HL-60/S4 treated with retinoic acid at 250 ng/mL for 4 days and 3 days (cell line): ENCODE data around the gene ADIPOR2.
"Not testable (repeated sequence)": the region's sequence is repeated elsewhere in the genome, so short reads cannot be mapped to it uniquely, and the experiment has no call there.

Experiments used
- in situ Hi-C: fragments of 300-500 bp; cut with MboI; formaldehyde crosslinking; loops from 2 replicates; pipeline ENCODE4 v1.7.0; 2022; ENCODE audit warnings: low sequenced_read_pairs

Gene ADIPOR2

DNA sequence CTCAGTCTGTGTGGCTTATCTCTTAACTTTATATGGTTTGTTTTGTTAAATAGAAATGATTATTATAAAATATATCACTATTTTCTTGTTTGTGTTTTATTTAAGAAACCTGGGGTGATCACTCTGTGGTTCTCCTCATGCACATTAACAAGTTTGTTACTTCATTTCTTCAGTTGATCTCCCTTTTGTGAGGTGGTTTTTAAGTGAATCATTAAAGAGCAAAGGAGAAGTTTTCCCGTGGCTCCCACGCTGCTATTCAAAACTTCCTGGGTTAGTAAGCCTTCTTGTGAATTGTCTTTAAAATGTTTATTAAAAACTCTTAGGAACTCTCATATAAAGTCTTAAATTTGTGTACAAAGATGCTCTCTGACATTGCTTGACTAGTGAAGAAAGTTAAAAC, 11.8 kb downstream of the ADIPOR2 start:
- in situ Hi-C loops, result no loop called here

DNA sequence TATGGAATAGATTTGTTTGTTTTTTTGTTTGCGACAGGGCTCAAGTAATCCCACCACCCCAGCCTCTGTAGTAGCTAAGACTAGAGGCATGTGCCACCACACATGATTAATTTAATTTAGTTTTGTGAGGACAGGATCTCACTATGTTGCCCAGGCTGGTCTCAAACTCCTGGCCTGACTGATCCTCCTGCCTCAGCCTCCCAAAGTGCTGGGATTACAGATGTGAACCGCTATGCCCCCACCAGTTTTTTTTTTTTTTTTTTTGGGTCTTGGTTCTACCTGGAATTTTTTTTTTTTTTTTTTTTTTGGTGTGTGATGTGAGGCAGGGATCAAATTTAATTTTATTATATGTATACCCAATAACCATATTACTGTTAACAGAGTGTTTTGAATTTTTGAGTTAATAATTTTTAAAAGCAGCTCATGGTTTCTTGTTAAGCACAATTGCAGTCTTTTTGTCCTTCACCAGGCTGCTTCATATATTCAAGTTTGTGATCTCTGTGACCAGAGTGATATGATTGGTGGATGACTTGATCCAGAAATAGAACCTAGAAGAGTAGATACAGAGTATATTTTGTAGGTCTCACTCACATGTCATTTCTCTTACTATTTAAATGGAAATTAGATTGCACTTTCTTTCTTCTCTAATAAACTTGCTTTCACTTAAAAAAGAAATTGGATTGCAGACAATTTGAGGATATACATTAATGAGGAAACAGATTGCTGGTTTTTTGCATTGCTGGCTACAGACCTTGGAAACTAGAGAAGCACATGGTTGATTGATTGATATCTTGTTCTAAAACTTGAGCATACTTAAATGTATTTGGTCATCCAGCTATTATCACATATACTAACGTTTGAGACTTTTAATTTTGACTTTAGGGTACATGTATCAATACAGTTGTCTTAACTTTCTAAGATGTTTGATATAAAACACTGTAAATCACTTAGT, 13.2 kb downstream of the ADIPOR2 start:
- in situ Hi-C loops, result no loop called here

DNA sequence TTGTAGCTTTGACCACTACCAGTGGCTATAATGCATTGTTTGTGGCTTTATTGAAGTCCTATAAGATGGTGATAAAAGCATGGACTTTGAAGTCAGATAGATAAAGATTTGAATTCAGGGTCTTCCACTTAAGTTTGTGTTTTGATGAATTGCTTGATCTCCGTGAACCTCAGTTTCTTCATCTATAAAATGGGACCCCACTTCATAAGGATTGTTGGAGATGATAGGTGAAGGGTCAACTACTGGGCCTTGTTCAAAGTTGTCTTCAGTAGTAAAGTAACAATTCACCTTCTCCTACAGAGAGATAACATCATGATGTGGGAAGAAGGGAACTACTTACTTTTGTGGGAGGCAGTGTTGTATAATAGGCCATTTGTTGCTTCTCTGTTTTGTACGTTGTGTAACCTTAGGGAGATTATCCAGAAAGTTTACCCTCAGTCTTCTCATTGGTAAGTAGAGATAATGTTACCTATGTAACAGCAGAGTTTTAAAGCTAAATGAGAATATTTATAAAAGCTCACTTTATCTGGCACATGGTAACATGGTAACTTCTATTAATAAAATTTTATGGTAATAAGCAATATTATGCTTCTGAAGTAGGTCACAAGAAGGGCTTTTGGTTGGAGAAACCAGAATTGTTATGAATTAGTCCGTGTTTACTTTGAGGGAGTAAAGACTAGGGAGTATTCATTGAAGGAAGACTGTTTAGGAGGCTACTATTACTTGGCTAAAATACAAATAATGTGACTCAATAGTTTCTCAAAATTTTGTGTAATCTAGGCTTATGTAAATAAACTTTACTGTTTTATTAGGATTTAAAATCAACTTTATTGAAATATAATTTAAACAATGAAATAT, 15.1 kb downstream of the ADIPOR2 start:
- in situ Hi-C loops, result no loop called here

DNA sequence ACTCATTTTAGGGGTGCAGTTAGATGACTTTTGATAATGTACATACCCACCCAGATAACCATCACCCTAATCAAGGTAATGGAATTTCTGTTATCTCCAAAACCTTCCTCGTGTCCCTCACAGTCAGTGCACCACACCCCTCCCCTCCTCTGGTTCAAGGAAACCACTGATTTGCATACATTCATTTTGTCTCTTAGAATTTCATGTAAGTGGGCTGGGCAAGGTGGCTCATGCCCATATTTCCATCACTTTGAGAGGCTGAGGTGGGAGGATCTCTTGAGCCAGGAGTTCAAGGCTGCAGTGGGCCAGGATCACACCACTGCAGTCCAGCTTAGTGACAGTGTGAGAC, 15.7 kb downstream of the ADIPOR2 start:
- in situ Hi-C loops, result no loop called here

DNA sequence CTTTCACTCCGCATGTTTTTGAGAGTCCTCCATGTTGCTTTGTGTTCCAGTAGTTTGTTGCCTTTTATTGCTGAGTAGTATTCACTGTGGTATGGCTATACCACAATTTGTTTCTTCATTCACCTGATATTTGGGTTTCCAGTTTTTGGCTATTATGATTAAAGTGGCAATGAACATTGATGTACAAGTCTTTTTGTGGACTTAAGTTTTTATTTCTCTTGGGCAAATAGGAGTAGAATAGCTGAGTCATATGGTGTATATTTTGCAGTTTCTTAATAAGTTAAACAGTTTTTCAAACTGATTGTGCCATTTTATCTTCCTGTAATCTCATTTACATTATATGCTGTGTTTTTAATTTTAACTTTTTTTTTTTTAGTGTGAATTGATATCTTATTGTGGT, 16.2 kb downstream of the ADIPOR2 start:
- in situ Hi-C loops, result no loop called here

DNA sequence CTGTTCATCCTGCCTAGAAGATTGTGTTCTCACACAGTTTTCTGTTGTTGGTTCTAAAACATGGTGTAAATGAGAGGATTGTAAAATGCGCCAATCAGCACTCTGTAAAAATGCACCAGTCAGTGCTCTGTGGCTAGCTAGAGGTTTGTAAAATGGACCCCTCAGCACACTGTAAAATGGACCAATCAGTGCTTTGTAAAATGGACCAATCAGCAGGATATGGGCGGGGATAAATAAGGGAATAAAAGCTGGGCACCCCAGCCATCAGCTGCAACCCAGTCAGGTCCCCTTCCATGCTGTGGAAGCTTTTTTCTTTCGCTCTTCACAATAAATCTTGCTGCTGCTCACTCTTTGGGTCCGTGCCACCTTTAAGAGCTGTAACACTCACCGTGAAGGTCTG, 19.1 kb downstream of the ADIPOR2 start:
- in situ Hi-C loops, result not testable (repeated sequence)

DNA sequence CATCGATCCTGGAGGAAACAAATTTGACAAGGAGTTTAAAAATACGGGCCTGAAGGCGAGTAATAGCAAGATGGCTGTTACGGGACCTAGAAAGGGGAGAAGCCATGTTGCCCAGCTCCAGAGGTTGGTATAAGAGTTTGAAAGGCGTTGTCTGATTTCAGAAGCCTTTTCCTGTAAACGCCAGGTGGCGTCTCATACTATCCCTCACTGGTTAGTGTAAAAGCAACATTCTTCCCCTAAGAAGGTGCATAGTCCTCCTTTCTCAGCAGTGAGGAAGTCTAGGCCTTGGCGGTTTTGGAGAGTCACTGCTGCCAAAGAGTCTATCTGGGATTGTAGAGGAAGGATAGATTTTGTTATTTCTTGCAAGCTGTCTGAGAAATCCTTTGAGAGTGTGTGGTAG, 20.0 kb downstream of the ADIPOR2 start:
- in situ Hi-C loops, result not testable (repeated sequence)

DNA sequence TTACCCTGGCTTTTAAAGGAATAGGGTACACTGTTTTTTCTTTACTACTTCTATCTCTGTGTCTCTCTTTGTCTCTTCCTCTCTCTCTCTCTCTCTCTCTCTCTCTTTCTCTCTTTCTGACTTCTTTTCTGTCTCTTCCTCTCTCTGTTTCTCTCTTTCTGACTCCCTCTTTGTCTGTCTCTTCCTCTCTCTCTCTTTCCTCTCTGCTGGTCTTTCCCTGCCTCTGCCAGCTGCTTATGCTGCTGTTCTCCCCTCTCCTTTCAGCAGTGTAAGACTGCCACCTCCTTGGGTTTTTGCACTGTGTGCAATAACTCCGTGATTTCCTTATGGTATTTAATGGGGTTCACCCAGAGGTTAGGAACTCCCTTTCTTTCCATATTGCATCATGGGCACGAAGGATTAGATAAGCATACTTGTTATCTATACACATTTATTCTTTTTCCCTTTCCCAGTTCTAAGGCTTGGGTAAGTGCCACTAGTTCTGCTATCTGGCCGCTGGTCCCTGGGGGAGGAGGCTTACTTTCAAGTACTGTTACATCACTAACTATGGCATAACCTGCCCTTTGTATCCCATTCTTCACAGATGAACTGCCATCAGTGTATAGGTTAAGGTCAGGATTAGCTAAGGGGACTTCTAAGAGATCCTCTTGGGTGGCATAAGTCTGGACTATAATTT, 20.8 kb downstream of the ADIPOR2 start:
- in situ Hi-C loops, result not testable (repeated sequence)

DNA sequence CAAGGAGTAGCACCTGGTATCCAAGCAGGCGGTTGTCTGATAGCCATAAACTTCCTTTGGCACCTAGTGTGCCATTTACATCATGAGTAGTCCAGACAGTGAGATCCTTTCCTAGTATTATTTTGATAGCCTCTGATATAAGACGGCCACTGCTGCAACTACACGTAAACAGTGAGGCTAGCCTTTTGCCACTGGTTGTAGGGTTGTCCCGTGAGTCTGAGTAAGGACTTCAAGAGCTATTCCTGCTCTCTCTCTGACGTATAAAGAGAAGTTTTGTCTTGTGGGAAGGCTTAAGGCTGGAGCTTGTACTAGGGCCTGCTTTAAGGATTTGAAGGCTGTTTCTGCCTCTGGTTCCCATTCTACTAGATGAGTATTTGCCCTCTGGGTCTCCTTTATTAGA, 21.4 kb downstream of the ADIPOR2 start:
- in situ Hi-C loops, result not testable (repeated sequence)

DNA sequence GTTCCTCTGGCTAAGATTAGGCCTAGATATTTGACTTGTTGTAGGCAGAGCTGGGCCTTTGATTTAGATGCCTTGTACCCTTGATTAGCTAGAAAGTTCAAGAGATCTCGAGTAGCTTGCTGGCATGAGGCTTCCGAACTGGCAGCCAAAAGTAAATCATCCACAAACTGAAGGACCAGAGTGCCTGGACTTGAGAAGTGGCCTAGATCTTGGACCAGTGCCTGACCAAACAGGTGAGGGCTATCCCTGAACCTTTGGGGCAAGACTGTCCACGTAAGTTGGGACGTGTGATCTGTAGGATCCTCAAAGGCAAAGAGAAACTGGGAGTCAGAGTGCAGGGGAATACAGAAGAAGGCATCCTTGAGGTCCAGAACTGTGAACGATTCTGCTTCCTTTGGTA, 22.0 kb downstream of the ADIPOR2 start:
- in situ Hi-C loops, result not testable (repeated sequence)

DNA sequence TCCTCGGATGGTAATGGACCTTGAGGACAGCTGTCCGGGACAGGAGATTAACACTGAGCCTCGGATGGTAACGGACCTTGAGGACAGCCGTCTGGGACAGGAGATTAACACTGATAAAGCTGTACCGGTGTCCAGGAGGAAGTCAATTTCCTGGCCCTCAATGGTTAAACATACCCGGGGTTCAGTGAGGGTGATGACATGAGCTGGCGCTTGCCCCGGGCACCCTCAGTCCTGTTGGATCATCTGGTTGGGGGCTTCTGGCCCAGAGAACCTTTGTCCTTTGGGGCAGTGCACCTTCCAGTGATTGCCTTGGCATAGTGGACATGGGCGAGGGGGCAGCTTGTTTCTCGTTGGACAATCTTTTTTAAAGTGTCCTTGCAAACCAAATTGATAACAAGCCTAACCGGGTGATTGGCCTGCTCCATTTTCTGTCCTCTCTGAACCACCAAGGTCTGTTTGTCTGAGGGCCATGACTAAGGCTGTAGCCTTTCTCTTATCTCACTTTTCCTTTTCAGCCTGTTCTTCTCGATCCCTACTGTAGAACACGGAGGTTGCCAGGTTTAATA, 23.0 kb downstream of the ADIPOR2 start:
- in situ Hi-C loops, result not testable (repeated sequence)

DNA sequence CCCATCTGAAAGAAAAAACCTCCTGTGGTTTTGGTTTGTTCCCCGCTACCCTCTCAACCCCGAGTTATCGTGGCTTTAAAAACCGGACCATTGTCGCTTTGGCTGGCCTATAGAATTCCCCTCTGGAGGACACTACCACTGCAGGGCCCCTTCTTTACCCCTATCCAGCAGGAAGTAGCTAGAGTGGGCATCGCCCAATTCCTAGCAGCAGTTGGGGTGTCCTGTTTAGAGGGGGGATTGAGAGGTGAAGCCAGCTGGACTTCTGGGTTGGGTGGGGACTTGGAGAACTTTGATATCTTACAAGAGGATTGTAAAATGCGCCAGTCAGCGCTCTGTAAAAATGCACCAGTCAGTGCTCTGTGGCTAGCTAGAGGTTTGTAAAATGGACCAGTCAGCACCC, 24.6 kb downstream of the ADIPOR2 start:
- in situ Hi-C loops, result not testable (repeated sequence)

DNA sequence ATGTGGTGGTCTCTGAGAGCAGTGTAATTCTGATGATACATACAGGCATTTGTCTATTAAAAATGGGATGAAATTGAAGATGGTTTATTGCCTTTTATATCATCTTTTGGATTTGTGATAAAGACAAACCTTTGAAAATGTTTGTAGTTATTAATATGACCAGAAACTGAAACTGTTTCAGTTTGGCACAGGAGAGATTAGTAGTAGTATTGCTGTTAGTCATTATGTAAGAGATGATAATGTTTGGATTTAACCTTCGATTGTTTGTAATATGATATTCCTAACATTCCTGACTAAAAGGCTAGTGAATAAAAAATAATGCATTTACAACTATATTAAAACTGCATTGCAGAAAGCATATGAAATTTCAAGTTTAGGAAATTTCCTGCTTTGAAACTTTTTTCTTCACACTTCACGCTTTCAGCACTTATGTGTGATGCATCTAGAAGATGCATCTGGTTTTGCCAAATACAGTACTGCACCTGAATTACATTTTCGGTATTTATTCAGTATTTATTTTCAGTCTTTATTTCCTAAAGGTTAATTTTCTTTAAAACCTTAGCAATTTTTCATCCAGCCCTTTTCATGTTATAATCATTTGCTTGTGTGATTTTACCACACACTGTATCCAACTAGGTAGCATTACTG, 25.5 kb downstream of the ADIPOR2 start:
- in situ Hi-C loops, result no loop called here

DNA sequence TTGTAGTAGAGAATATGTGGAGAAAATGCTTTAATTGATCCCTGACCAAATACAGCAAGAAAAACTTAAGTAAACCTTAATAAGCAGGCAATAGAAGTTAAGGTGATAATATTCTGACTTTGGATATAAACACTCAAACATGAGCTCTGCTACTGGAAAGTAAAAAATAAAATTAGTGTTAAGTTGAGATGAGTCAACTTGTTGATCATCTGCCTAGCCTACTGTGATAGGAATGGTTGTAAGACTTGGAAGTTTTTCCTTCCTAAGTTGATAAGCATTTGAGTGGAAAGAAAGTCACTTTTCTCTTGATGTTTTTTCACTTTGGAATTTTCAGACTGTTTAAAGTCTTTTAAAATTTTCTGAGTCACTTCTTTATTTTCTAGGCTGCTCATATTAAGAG, 26.0 kb downstream of the ADIPOR2 start:
- in situ Hi-C loops, result no loop called here

DNA sequence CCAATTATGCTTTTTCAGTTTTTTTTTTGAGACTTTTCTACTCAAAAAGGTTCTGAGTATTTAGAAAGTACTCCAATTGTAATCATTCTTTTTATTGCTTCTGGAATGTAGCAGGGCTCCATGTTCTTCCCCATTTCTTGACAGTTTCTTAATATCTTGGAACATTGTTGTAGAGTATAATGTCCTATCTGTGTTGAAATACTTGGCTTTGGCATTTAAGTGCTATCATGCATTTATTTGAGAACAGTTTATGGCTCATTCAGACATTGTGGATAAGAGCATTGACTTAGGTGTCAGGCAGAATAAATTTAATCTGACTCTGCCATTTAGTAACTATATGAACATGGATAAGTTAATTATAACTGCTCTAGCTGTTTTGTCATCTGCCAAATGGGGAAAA, 28.3 kb downstream of the ADIPOR2 start:
- in situ Hi-C loops, result no loop called here

DNA sequence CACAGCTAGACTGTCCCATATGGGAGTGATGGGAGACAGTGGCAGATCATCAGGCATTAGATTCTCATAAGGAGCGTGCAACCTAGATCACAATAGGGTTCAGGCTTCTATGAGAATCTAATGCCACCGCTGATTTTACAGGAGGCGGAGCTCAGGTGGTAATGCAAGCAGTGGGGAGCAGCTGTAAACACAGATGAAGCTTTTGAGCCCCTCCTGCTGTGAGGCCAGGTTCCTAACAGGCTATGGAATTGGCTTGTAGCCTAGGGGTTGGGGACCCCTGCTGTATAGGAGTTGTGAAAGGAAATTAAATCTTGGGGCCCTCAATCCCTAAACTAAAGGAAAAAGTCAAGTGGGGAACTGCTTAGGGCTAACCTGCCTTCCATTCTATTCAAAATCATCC, 29.6 kb downstream of the ADIPOR2 start:
- in situ Hi-C loops, result no loop called here

DNA sequence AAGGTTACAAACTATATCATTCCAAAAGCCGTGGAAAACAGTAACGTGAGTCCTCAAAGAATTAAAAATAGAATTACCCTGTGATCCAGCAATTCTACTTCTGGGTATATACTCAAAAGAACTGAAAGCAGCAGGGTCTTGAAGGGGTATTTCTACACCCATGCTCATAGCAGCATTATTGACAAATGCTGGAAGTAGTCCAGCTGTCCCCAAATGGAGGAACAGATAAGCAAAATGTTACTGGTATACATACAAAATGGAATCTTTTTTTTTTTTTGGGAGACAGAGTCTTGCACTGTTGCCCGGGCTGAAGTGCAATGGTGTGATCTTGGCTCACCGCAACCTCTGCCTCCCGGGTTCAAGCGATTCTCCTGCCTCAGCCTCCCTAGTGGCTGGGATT, 32.9 kb downstream of the ADIPOR2 start:
- in situ Hi-C loops, result no loop called here

DNA sequence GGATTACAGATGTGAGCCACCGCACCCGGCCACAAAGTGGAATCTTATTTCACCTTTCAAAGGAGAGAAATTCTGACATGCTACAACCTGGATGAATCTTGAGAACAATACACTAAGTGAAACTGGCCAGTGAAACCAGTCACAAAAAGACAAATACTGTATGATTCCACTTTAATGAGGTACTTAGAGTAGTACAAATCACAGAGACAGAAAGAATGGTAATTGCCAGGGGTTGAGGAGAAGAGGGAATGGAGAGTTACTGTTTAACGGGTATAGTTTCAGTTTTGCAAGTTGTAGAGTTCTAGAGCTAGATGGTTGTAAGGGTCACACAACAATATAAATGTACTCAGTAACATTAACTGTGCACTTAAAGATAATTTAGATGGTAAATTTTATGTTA, 33.4 kb downstream of the ADIPOR2 start:
- in situ Hi-C loops, result no loop called here

DNA sequence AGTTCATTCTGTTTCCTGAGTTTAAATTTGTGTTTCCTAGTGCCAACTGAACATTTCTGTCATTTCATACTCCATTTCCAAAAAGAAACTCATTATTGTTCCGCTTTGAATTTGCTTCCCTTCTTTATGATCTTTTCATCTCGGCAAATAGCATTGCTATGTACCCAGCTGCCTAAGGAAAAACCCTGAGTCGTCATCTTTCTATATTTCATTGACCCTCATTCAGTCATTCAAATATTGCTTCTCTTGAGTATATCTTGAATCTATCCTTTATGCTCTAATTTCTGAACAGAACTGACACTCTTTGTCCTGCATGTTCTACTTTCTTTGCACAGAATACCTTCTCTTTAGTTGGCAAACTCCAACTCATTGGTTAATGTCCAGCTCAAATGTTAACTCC, 35.9 kb downstream of the ADIPOR2 start:
- in situ Hi-C loops, result no loop called here

DNA sequence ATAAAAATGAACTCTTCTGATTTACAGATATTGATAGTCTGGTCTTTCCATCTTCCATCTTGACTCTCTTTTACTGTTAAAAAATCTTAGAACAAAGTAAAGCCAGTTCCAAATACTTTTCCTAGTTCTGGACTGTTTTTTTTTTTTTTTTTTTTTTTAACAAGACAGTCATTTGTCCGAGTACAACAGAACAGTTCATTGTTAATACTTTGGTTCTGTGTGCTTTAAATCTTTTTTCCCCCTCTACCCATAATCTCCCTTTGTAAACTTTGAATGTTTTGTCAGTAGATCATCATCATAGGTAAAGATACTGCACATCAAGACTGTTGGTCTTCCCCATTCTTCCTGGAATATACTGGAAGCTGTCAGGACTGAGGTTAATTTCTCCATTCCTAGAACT, 38.0 kb downstream of the ADIPOR2 start:
- in situ Hi-C loops, result no loop called here
